ENCODE results near the gene PTDSS2. TPM values are rescaled to one million over a fixed set of nuclear protein-coding genes. Genes with fewer than 3 reads are reported as not detected.

Gene PTDSS2
- total and polyA plus RNA-seq, 4 donors, result 5.1 to 15.6 (median 10.2) TPM

GRCh38 chr11:503179-503981 is 53.3 kb downstream of the PTDSS2 start (continued):
- TF ChIP-seq CTCF (IDR thresholded peaks at IDR 0.05; ENCODE audit: low read depth, low read length, missing input control) (no peak), ATF3 (IDR thresholded peaks at IDR 0.05) (no peak), EGR1 (IDR thresholded peaks at IDR 0.05; ENCODE audit: low read depth in 2 of 2) (no peak), NR2F2 (IDR thresholded peaks at IDR 0.05) (no peak), YY1 (IDR thresholded peaks at IDR 0.05) (no peak)

GRCh38 chr11:504053-504993 is 54.2 kb downstream of the PTDSS2 start:
- Histone ChIP-seq H3K36me3 (ENCODE audit: control insufficient read depth in 4 of 4, insufficient read depth in 3 of 4, low read depth in 1 of 4, low read length in 3 of 4) (peaks cover 11 to 21% (median 12%) of the 10 kb centered on the region in 4 donors), H3K4me3 (ENCODE audit: low read depth in 1 of 3, low read length in 3 of 3) (peak overlapping the region in 2 of 3 donors; percentile 5 to 37), H3K27me3 (ENCODE audit: control insufficient read depth in 4 of 4, insufficient read depth in 4 of 4, low read length in 3 of 4) (no peaks in the 10 kb centered on the region), H3K27ac (ENCODE audit: low read depth in 1 of 2, low read length in 2 of 2) (peak overlapping the region; percentile 39 to 63), H3K9me3 (ENCODE audit: control insufficient read depth in 4 of 4, low read length in 3 of 4) (no peaks in the 10 kb centered on the region), H3K4me1 (ENCODE audit: control insufficient read depth in 4 of 4, insufficient read depth in 4 of 4, low read length in 3 of 4) (peaks cover 12 to 33% (median 24%) of the 10 kb centered on the region in 4 donors), H3K9ac (ENCODE audit: low read depth in 1 of 2, low read length in 2 of 2) (peak overlapping the region in 1 of 2 donors; percentile 21)
- peak; percentile 50 for DNase-seq (ENCODE audit: low spot score)
- TF ChIP-seq MAX (IDR thresholded peaks at IDR 0.05) (no peak), JUND (IDR thresholded peaks at IDR 0.05) (no peak), FOXA1 (IDR thresholded peaks at IDR 0.05) (no peak), RAD21 (IDR thresholded peaks at IDR 0.05) (no peak), ATF3 (IDR thresholded peaks at IDR 0.05) (no peak), FOXA2 (IDR thresholded peaks at IDR 0.05) (no peak), CTCF (IDR thresholded peaks at IDR 0.05; ENCODE audit: low read depth, low read length, missing input control) (no peak), SP1 (IDR thresholded peaks at IDR 0.05) (no peak), HNF4A (conservative IDR thresholded peaks at IDR 0.05) (no peak)
- 41% methylated on average over 72 of the region's 72 CpGs for WGBS

- H3K27me3 ChIP-seq (ENCODE audit: control insufficient read depth in 4 of 4, insufficient read depth in 4 of 4, low read length in 3 of 4), result no peaks in the 10 kb centered on the region
- H3K36me3 ChIP-seq (ENCODE audit: control insufficient read depth in 4 of 4, insufficient read depth in 3 of 4, low read depth in 1 of 4, low read length in 3 of 4), result peaks cover 7 to 17% (median 10%) of the 10 kb centered on the region in 4 donors
- DNase-seq (ENCODE audit: low spot score), result no peak
- WGBS, result 81% methylated on average over 7 of the region's 7 CpGs
- peak overlapping the region in 1 of 2 donors; percentile 27 for H3K9ac ChIP-seq (ENCODE audit: low read depth in 1 of 2, low read length in 2 of 2)
- TF ChIP-seq YY1 (IDR thresholded peaks at IDR 0.05) (no peak), HNF4G (IDR thresholded peaks at IDR 0.05) (no peak), HNF4A (conservative IDR thresholded peaks at IDR 0.05) (no peak), RXRA (IDR thresholded peaks at IDR 0.05) (no peak), ATF3 (IDR thresholded peaks at IDR 0.05) (no peak), JUND (IDR thresholded peaks at IDR 0.05) (no peak), EGR1 (IDR thresholded peaks at IDR 0.05; ENCODE audit: low read depth in 2 of 2) (no peak), FOXA1 (IDR thresholded peaks at IDR 0.05) (no peak), NR2F2 (IDR thresholded peaks at IDR 0.05) (no peak), GABPA (IDR thresholded peaks at IDR 0.05 in 1 of 2, conservative IDR thresholded peaks at IDR 0.05 in 1 of 2) (no peak), CTCF (IDR thresholded peaks at IDR 0.05; ENCODE audit: low read depth, low read length, missing input control) (no peak)
- H3K4me3 ChIP-seq (ENCODE audit: low read depth in 1 of 3, low read length in 3 of 3), result peak overlapping the region in 1 of 3 donors; percentile 37
- no peaks in the 10 kb centered on the region for H3K9me3 ChIP-seq (ENCODE audit: control insufficient read depth in 4 of 4, low read length in 3 of 4)
- H3K27ac ChIP-seq (ENCODE audit: low read depth in 1 of 2, low read length in 2 of 2), result peak overlapping the region in 1 of 2 donors; percentile 63
- H3K4me1 ChIP-seq (ENCODE audit: control insufficient read depth in 4 of 4, insufficient read depth in 4 of 4, low read length in 3 of 4), result peaks cover 12 to 33% (median 24%) of the 10 kb centered on the region in 4 donors
Measured at GRCh38 chr11:504994-505344, 54.9 kb downstream of the PTDSS2 start.
